Measurements from ENCODE around the gene POLD2. TPM values are rescaled to one million over a fixed set of nuclear protein-coding genes. Genes with fewer than 3 reads are reported as not detected.
"Not testable (repeated sequence)": the region's sequence is repeated elsewhere in the genome, so short reads cannot be mapped to it uniquely, and the experiment has no call there.

The POLD2 gene
- total RNA-seq, 1 donor from 2014 or later, result 48.3 TPM

- Histone ChIP-seq H3K4me1 (peaks cover 4% of the 10 kb centered on the region), H3K9me3 (no peaks in the 10 kb centered on the region), H3K27me3 (ENCODE audit: low read depth) (no peaks in the 10 kb centered on the region), H3K36me3 (no peaks in the 10 kb centered on the region), H3K27ac (no peak overlapping the region), H3K4me3 (no peak overlapping the region)
- intact Hi-C loops (cut with DNase I), result no loop called here
- TF ChIP-seq CTCF (IDR thresholded peaks at IDR 0.05), result no peak
- ATAC-seq (no peak), DNase-seq (no peak)
Observed at GRCh38 chr7:44128721-44129582, 5.6 kb upstream of the POLD2 start.

GRCh38 chr7:44127161-44127560 is 3.8 kb upstream of the POLD2 start:
- Histone ChIP-seq H3K9me3 (no peaks in the 10 kb centered on the region), H3K4me1 (peaks cover 13% of the 10 kb centered on the region), H3K27me3 (ENCODE audit: low read depth) (no peaks in the 10 kb centered on the region), H3K36me3 (no peaks in the 10 kb centered on the region), H3K27ac (no peak overlapping the region), H3K4me3 (no peak overlapping the region)
- intact Hi-C loops (cut with DNase I), result no loop called here
- ATAC-seq (no peak), DNase-seq (no peak)
- no peak for TF ChIP-seq CTCF (IDR thresholded peaks at IDR 0.05)

GRCh38 chr7:44126574-44126973 is 3.2 kb upstream of the POLD2 start:
- H3K4me3 ChIP-seq; H3K36me3 ChIP-seq; intact Hi-C loops (cut with DNase I); H3K27ac ChIP-seq; H3K9me3 ChIP-seq; DNase-seq; ATAC-seq; H3K27me3 ChIP-seq (ENCODE audit: low read depth): not testable (repeated sequence)
- H3K4me1 ChIP-seq, result peaks cover 17% of the 10 kb centered on the region

GRCh38 chr7:44124822-44125202 is 1.5 kb upstream of the POLD2 start:
- no peak overlapping the region for H3K4me3 ChIP-seq
- DNase-seq (no peak), ATAC-seq (no peak)
- H3K9me3 ChIP-seq, result no peaks in the 10 kb centered on the region
- TF ChIP-seq CTCF (IDR thresholded peaks at IDR 0.05), result no peak
- intact Hi-C loops (cut with DNase I), result no loop called here
- H3K27me3 ChIP-seq (ENCODE audit: low read depth), result no peaks in the 10 kb centered on the region
- H3K36me3 ChIP-seq, result peaks cover 16% of the 10 kb centered on the region
- H3K27ac ChIP-seq, result no peak overlapping the region
- peaks cover 17% of the 10 kb centered on the region for H3K4me1 ChIP-seq

GRCh38 chr7:44122529-44122928 is 819 bp downstream of the POLD2 start:
- H3K4me1 ChIP-seq, result peaks cover 17% of the 10 kb centered on the region
- H3K9me3 ChIP-seq, result no peaks in the 10 kb centered on the region
- H3K4me3 ChIP-seq, result peak overlapping the region; percentile 77
- no peak for DNase-seq
- intact Hi-C loops (cut with DNase I), result no loop called here
- no peak for TF ChIP-seq CTCF (IDR thresholded peaks at IDR 0.05)
- peaks cover 25% of the 10 kb centered on the region for H3K36me3 ChIP-seq
- peak overlapping the region; percentile 80 for H3K27ac ChIP-seq
- H3K27me3 ChIP-seq (ENCODE audit: low read depth), result no peaks in the 10 kb centered on the region
- no peak for ATAC-seq

- DNase-seq, result peak; percentile 20
- H3K4me3 ChIP-seq, result no peak overlapping the region
- no peaks in the 10 kb centered on the region for H3K27me3 ChIP-seq (ENCODE audit: low read depth)
- H3K9me3 ChIP-seq, result no peaks in the 10 kb centered on the region
- peaks cover 17% of the 10 kb centered on the region for H3K4me1 ChIP-seq
- intact Hi-C loops (cut with DNase I), result no loop called here
- no peak for ATAC-seq
- TF ChIP-seq CTCF (IDR thresholded peaks at IDR 0.05), result no peak
- no peak overlapping the region for H3K27ac ChIP-seq
- peaks cover 29% of the 10 kb centered on the region for H3K36me3 ChIP-seq
Observed at GRCh38 chr7:44121761-44122420, 1.5 kb downstream of the POLD2 start.
